ENCODE data around the gene TRAPPC6A.

Gene TRAPPC6A

DNA sequence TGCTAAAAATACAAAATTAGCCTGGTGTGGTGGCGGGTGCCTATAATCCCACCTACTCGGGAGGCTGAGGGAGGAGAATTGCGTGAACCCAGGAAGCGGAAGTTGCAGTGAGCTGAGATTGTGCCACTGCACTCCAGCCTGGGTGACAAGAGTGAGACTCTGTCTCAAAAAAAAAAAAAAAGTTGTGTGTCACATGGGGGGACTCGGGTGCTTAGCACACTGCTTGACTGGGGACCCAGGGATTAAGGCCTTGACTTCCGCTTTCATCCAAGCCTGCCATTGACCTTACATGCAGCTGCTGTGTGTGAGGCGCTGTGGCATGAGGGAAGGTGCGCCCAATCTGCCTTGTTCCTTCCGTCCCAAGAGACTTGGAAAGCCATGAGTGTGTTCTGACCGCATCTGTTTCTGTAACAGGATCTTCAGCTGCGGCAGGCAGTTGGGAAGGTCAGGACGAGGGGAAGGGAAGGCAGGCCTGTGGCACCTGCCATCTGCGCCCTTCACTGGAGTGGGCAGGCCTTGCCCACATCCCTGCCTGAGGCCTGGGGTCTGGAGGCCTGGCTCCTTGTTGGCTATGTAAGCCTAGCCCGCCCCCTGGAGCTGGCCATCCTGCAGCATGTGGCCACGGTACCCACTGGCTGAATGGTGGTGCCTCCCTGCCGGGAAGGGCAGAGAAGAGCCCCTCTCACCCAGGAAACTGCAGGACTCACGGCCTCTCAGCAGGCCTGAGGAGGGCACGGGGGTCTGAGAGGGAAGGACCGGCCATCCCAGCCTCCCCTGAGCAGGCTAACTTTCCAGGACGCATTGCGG is 62.0 kb downstream of the TRAPPC6A start:
- H3K36me3 ChIP-seq (ENCODE audit: control insufficient read depth, insufficient read depth, low read length) = peaks cover 8% of the 10 kb centered on the region
- H3K27ac ChIP-seq (ENCODE audit: low read depth, low read length, severe bottlenecking) = no peak overlapping the region
- no peaks in the 10 kb centered on the region for H3K9me3 ChIP-seq (ENCODE audit: control insufficient read depth, low read length)
- H3K4me3 ChIP-seq (ENCODE audit: extremely low read depth, insufficient read depth, low read length, poor library complexity, severe bottlenecking) = no peak overlapping the region
- WGBS, 2 experiments (ENCODE audit: insufficient coverage in 2 of 2) = 96 to 97% methylated on average over 19 to 20 of the region's 21 CpGs
- H3K4me1 ChIP-seq (ENCODE audit: control insufficient read depth, insufficient read depth, low read length, poor library complexity, severe bottlenecking) = no peaks in the 10 kb centered on the region

DNA sequence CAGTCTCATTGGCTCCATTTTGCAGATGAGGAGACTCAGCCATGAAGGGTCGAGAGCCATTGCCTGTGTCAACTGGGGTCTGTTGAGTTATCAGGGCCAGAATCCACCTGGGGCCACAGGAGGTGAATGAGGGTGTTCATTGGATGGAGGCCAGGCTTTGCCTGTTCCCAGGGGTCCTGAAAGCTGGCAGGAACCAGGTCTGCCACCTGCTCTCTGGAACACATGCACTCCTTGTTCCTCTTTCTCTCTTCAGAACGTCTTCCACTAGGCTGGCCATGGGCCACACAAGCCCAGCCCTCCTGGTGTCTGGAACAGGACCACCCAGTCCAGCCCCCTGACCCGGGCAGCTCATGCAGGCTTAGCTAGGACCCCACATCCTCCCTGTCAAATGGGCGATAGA is 63.9 kb downstream of the TRAPPC6A start:
- Histone ChIP-seq H3K4me1 (ENCODE audit: control insufficient read depth, insufficient read depth, low read length, poor library complexity, severe bottlenecking) (no peaks in the 10 kb centered on the region), H3K36me3 (ENCODE audit: control insufficient read depth, insufficient read depth, low read length) (peaks cover 11% of the 10 kb centered on the region), H3K9me3 (ENCODE audit: control insufficient read depth, low read length) (no peaks in the 10 kb centered on the region), H3K4me3 (ENCODE audit: extremely low read depth, insufficient read depth, low read length, poor library complexity, severe bottlenecking) (no peak overlapping the region), H3K27ac (ENCODE audit: low read depth, low read length, severe bottlenecking) (no peak overlapping the region)
- WGBS, 2 experiments (ENCODE audit: insufficient coverage in 2 of 2) = 89 to 96% methylated on average over 3 to 4 of the region's 4 CpGs

DNA sequence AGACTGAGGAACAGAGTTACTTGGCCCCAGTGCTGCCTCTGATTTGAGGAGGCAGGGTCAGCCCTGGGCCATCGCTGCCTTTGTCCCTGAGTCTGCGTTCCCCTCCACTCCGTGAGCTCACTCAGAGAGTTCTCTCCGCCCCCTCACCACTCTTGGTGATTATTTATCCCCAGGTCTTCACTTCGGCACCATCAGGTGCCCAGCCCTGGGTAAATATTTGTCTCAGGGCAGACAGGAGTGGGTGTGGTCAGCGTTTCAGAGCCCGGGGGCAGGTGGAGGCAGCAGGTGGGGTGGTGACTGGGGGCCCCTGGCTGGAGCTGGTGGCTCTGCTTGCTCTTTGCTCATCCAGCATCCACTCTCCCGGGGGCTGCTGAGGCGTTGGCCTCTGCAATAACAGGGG is 64.4 kb downstream of the TRAPPC6A start:
- Histone ChIP-seq H3K4me1 (ENCODE audit: control insufficient read depth, insufficient read depth, low read length, poor library complexity, severe bottlenecking) (no peaks in the 10 kb centered on the region), H3K9me3 (ENCODE audit: control insufficient read depth, low read length) (no peaks in the 10 kb centered on the region), H3K36me3 (ENCODE audit: control insufficient read depth, insufficient read depth, low read length) (peaks cover 11% of the 10 kb centered on the region), H3K4me3 (ENCODE audit: extremely low read depth, insufficient read depth, low read length, poor library complexity, severe bottlenecking) (no peak overlapping the region), H3K27ac (ENCODE audit: low read depth, low read length, severe bottlenecking) (no peak overlapping the region)
- WGBS, 2 experiments (ENCODE audit: insufficient coverage in 2 of 2) = 89 to 90% methylated on average over 7 to 8 of the region's 9 CpGs
